Neural cell (in vitro differentiated cells): ENCODE measurements around the gene UROC1.

Experiments used
- CTCF ChIP-seq: fragments of 450-650 bp; IDR thresholded peaks from 2 replicates; pipeline ENCODE4 v1.5.1; 2014; ENCODE audit warnings: antibody characterized with exemption, mild to moderate bottlenecking, moderate library complexity; ENCODE audit not compliant: poor library complexity, severe bottlenecking
- EP300 ChIP-seq: fragments of 450-650 bp; conservative IDR thresholded peaks from 2 replicates; pipeline ENCODE4 v1.6.1; 2014; ENCODE audit warnings: antibody characterized with exemption, mild to moderate bottlenecking, moderate library complexity; ENCODE audit not compliant: poor library complexity, severe bottlenecking
- EZH2 ChIP-seq: fragments of 200-600, 300-800 bp; shearing (Covaris generic), sonication (generic); IDR thresholded peaks from 2 replicates; pipeline ENCODE4 v1.6.1; 2014; ENCODE audit warnings: antibody characterized with exemption, low read length, borderline replicate concordance, mild to moderate bottlenecking; ENCODE audit not compliant: insufficient read depth, poor library complexity, severe bottlenecking
- MXI1 ChIP-seq: fragments of 450-650 bp; conservative IDR thresholded peaks from 2 replicates; pipeline ENCODE4 v1.6.1; 2014; ENCODE audit warnings: antibody characterized with exemption, mild to moderate bottlenecking; ENCODE audit not compliant: poor library complexity, severe bottlenecking
- POLR2AphosphoS5 ChIP-seq: IDR thresholded peaks from 2 replicates; pipeline ENCODE4 v1.6.1; 2012
- RAD21 ChIP-seq: fragments of 450-650 bp; conservative IDR thresholded peaks from 2 replicates; pipeline ENCODE4 v1.6.1; 2014; ENCODE audit warnings: antibody characterized with exemption, mild to moderate bottlenecking, moderate library complexity
- TAF1 ChIP-seq: IDR thresholded peaks from 2 replicates; pipeline ENCODE4 v1.6.1; 2012; ENCODE audit warnings: low read depth
- TF ChIP-seq, protein P1 (sequence below): IDR thresholded peaks from 2 replicates; pipeline ENCODE4 v1.6.1; 2012; ENCODE audit warnings: borderline replicate concordance

DNA sequence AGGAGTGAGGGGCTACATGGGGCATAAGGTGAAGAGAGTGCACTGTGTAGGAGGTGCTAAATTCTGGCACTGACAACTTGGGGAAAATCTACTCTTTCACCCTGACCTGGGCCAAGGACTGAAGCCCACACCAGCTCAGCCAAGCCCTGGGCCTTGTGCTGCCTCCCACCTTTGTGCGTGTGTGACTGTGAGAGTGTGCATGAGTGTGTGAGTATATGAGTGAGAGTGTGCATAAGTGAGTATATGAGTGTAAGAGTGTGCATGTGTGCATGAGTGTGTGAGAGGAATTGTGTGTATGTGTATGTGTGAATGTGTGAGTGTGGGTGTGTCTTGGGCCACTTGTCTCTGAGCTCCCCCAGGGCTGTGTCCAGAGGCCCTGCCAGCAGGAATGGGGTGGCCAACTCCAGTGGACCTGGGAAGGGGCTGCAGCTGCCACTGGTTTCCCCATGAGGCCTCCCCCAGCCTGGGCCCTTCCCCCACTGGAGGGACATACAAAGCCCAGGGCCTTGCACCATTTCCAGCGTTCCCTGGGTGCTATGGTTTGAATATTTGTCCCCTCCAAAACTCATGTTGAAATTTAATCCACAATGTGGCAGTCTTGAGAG is 26.0 kb upstream of the UROC1 start:
- TF ChIP-seq CTCF: no peak
- TF ChIP-seq EZH2: no peak
- no peak for TF ChIP-seq POLR2AphosphoS5
- TF ChIP-seq, protein P1, sequence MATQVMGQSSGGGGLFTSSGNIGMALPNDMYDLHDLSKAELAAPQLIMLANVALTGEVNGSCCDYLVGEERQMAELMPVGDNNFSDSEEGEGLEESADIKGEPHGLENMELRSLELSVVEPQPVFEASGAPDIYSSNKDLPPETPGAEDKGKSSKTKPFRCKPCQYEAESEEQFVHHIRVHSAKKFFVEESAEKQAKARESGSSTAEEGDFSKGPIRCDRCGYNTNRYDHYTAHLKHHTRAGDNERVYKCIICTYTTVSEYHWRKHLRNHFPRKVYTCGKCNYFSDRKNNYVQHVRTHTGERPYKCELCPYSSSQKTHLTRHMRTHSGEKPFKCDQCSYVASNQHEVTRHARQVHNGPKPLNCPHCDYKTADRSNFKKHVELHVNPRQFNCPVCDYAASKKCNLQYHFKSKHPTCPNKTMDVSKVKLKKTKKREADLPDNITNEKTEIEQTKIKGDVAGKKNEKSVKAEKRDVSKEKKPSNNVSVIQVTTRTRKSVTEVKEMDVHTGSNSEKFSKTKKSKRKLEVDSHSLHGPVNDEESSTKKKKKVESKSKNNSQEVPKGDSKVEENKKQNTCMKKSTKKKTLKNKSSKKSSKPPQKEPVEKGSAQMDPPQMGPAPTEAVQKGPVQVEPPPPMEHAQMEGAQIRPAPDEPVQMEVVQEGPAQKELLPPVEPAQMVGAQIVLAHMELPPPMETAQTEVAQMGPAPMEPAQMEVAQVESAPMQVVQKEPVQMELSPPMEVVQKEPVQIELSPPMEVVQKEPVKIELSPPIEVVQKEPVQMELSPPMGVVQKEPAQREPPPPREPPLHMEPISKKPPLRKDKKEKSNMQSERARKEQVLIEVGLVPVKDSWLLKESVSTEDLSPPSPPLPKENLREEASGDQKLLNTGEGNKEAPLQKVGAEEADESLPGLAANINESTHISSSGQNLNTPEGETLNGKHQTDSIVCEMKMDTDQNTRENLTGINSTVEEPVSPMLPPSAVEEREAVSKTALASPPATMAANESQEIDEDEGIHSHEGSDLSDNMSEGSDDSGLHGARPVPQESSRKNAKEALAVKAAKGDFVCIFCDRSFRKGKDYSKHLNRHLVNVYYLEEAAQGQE: no peak
- no peak for TF ChIP-seq TAF1
- TF ChIP-seq EP300: no peak
- TF ChIP-seq RAD21: no peak
- TF ChIP-seq MXI1: no peak
